Glutamatergic neuron (in vitro differentiated cells): ENCODE results near the gene ACAP3. TPM values are rescaled to one million over a fixed set of nuclear protein-coding genes. Genes with fewer than 3 reads are reported as not detected.
"Not testable (repeated sequence)": the region's sequence is repeated elsewhere in the genome, so short reads cannot be mapped to it uniquely, and the experiment has no call there.

Experiments used
- DNase-seq: peaks from one replicate; pipeline ENCODE4 v3.0.0; 2022
- H3K27ac Mint-ChIP-seq: one replicate; pipeline ENCODE4 v1.8.0; 2020; ENCODE audit warnings: mild to moderate bottlenecking, mixed read lengths, inconsistent platforms; ENCODE audit not compliant: unreplicated experiment
- H3K27me3 Mint-ChIP-seq: one replicate; pipeline ENCODE4 v1.8.0; 2020; ENCODE audit warnings: mild to moderate bottlenecking, moderate library complexity, mixed read lengths, inconsistent platforms; ENCODE audit not compliant: unreplicated experiment
- H3K36me3 Mint-ChIP-seq: one replicate; pipeline ENCODE4 v1.8.0; 2020; ENCODE audit warnings: mild to moderate bottlenecking, mixed read lengths, inconsistent platforms; ENCODE audit not compliant: unreplicated experiment
- H3K4me1 Mint-ChIP-seq: one replicate; pipeline ENCODE4 v1.8.0; 2020; ENCODE audit warnings: mild to moderate bottlenecking, low read depth, mixed read lengths, inconsistent platforms; ENCODE audit not compliant: unreplicated experiment
- H3K4me3 Mint-ChIP-seq: one replicate; pipeline ENCODE4 v1.8.0; 2020; ENCODE audit warnings: mild to moderate bottlenecking, mixed read lengths, inconsistent platforms; ENCODE audit not compliant: unreplicated experiment
- H3K9me3 Mint-ChIP-seq: one replicate; pipeline ENCODE4 v1.8.0; 2020; ENCODE audit warnings: mild to moderate bottlenecking, moderate library complexity, mixed read lengths, inconsistent platforms; ENCODE audit not compliant: unreplicated experiment
- CTCF ChIP-seq: fragments of 200-600 bp; sonication (generic); IDR thresholded peaks from one replicate; pipeline ENCODE4 v1.5.0; 2021; ENCODE audit not compliant: partially characterized antibody, unreplicated experiment
- total RNA-seq: library from RNA; stranded (reverse); fragmentation: NEBNext Ultra II Directional; extraction: Animal tissue kit (Norgen Biotek cat#: 25700); gene quantifications from one replicate; pipeline ENCODE4 v1.2.1, GENCODE V29; 2021; ENCODE audit not compliant: unreplicated experiment

Gene ACAP3
- total RNA-seq, 1 donor from 2014 or later, result 1,099 TPM

- no peak for TF ChIP-seq CTCF
- Mint-ChIP-seq H3K27me3 (peaks cover 8% of the 10 kb centered on the region), H3K27ac (peak overlapping the region; percentile 31), H3K36me3 (no peaks in the 10 kb centered on the region), H3K4me3 (no peak overlapping the region), H3K4me1 (peaks cover 16% of the 10 kb centered on the region), H3K9me3 (peaks cover 12% of the 10 kb centered on the region)
- no peak for DNase-seq
These were observed 11.9 kb upstream of the ACAP3 start for GRCh38 chr1:1319646-1319941.

GRCh38 chr1:1318777-1319645 is 11.3 kb upstream of the ACAP3 start:
- Mint-ChIP-seq H3K27me3 (peaks cover 8% of the 10 kb centered on the region), H3K9me3 (peaks cover 12% of the 10 kb centered on the region), H3K27ac (peak overlapping the region; percentile 31), H3K4me1 (peaks cover 16% of the 10 kb centered on the region), H3K36me3 (no peaks in the 10 kb centered on the region), H3K4me3 (peak overlapping the region; percentile 23)
- DNase-seq, result no peak
- no peak for TF ChIP-seq CTCF

- H3K4me3 Mint-ChIP-seq, result no peak overlapping the region
- peaks cover 12% of the 10 kb centered on the region for H3K4me1 Mint-ChIP-seq
- H3K27ac Mint-ChIP-seq, result peak overlapping the region; percentile 62
These were observed 10.5 kb upstream of the ACAP3 start for GRCh38 chr1:1318131-1318652.

GRCh38 chr1:1317420-1317819 is 9.7 kb upstream of the ACAP3 start:
- Mint-ChIP-seq H3K4me1 (peaks cover 10% of the 10 kb centered on the region), H3K4me3 (peak overlapping the region; percentile 30), H3K9me3 (peaks cover 13% of the 10 kb centered on the region), H3K27me3 (peaks cover 10% of the 10 kb centered on the region), H3K27ac (peak overlapping the region; percentile 59), H3K36me3 (no peaks in the 10 kb centered on the region)
- DNase-seq, result no peak
- no peak for TF ChIP-seq CTCF

More at GRCh38 chr1:1318131-1318652, 10.5 kb upstream of the ACAP3 start:
- no peak for DNase-seq
- peaks cover 10% of the 10 kb centered on the region for H3K27me3 Mint-ChIP-seq
- H3K36me3 Mint-ChIP-seq, result no peaks in the 10 kb centered on the region
- no peak for TF ChIP-seq CTCF
- peaks cover 13% of the 10 kb centered on the region for H3K9me3 Mint-ChIP-seq

- peak overlapping the region; percentile 62 for H3K27ac Mint-ChIP-seq
- H3K9me3 Mint-ChIP-seq, result peaks cover 13% of the 10 kb centered on the region
- not testable (repeated sequence) for DNase-seq, H3K4me3 Mint-ChIP-seq, H3K27me3 Mint-ChIP-seq, H3K36me3 Mint-ChIP-seq
- H3K4me1 Mint-ChIP-seq, result peaks cover 10% of the 10 kb centered on the region
These were observed 8.5 kb upstream of the ACAP3 start for GRCh38 chr1:1316199-1316598.
